Heart right ventricle (tissue), 16 donors: ENCODE data around the gene PBX4. TPM values are rescaled to one million over a fixed set of nuclear protein-coding genes. Genes with fewer than 3 reads are reported as not detected.
A peak's percentile ranks its signal among the peaks of the same experiment; 100 is the strongest.

Experiments used
- ATAC-seq, 8 donors: fragments of 200-7000 bp; cut with Tn5 transposase; one replicate each; pipeline ENCODE4 v1.9.1; 2020; ENCODE audit warnings: mild to moderate bottlenecking in 8 of 8, moderate library complexity in 8 of 8, moderate number of reproducible peaks in 1 of 8
- DNase-seq, 2 donors: peaks; one replicate each; pipeline ENCODE4 v3.0.0-alpha.2; 2020
- H3K27ac ChIP-seq, 10 donors: fragments of 200-600 bp; sonication (generic) in 2 of 10; one replicate each; pipeline versions ENCODE4 v1.5.0 to v1.8.0; 2020 to 2022; ENCODE audit warnings: mild to moderate bottlenecking in 3 of 10
- H3K27me3 ChIP-seq, 7 donors: fragments of 200-600 bp; one replicate each; pipeline ENCODE4 v1.8.0; 2021 to 2022; ENCODE audit warnings: mild to moderate bottlenecking in 2 of 7
- H3K36me3 ChIP-seq, 9 donors: fragments of 200-600 bp; sonication (generic) in 1 of 9; one replicate each; pipeline versions ENCODE4 v1.5.0 to v1.8.0; 2020 to 2022; ENCODE audit warnings: mild to moderate bottlenecking in 2 of 9
- H3K4me1 ChIP-seq, 9 donors: fragments of 200-600 bp; sonication (generic) in 1 of 9; one replicate each; pipeline versions ENCODE4 v1.5.0 to v1.8.0; 2020 to 2022; ENCODE audit warnings: mild to moderate bottlenecking in 4 of 9
- H3K4me3 ChIP-seq, 10 donors: fragments of 200-600 bp; sonication (generic) in 2 of 10; one replicate each; pipeline versions ENCODE4 v1.5.0 to v1.8.0; 2020 to 2022; ENCODE audit warnings: mild to moderate bottlenecking in 7 of 10, moderate library complexity in 2 of 10
- H3K9me3 ChIP-seq, 11 donors: fragments of 200-600 bp in 10 of 11; sonication (generic) in 2 of 11; one replicate each; pipeline versions ENCODE4 v1.5.0 to v1.8.0; 2013 to 2022; ENCODE audit warnings: mild to moderate bottlenecking in 2 of 11, control low read depth in 1 of 11, moderate library complexity in 1 of 11
- WGBS, 2 donors: extraction: QIAGEN DNeasy Blood & Tissue Kit; methylation state at CpG; one replicate each; pipeline ENCODE4 v1.1.7; 2013; ENCODE audit warnings: inconsistent platforms in 1 of 2; 5-methylcytosine and 5-hydroxymethylcytosine counted together
- intact Hi-C, 10 donors: fragments of 100-400 bp; cut with DNase I; formaldehyde crosslinking; loops; one replicate each; pipeline versions ENCODE4 v1.11.1 to v1.14.2; 2022
- polyA plus RNA-seq, 2 donors: library from polyadenylated mRNA; stranded (reverse); fragments of 200-250 nt; gene quantifications; one replicate each; pipeline ENCODE4 v1.2.3, GENCODE V29; 2013
- total RNA-seq, 10 donors: library from RNA; stranded (reverse); fragmentation: NEBNext Ultra II Directional in 3 of 10; extraction: Animal tissue kit (Norgen Biotek cat#: 25700) in 3 of 10; gene quantifications; one replicate each; pipeline versions ENCODE4 v1.2.1 to v1.2.4, GENCODE V29; 2021 to 2023
- TF ChIP-seq, protein P1 (sequence below), 9 donors: fragments of 200-600 bp; sonication (generic) in 2 of 9; IDR thresholded peaks; one replicate each; pipeline versions ENCODE4 v1.5.0 to v1.8.0; 2021 to 2022; ENCODE audit warnings: antibody characterized with exemption in 9 of 9, mild to moderate bottlenecking in 5 of 9, moderate library complexity in 1 of 9
- donor health status: Arrhythmogenic right ventricular cardiomyopathy.
- donor health status: ischemic (EF 13 %, LVEDD 7.1; RV severe dilation, severe dysfunction).
- donor health status: healthy with polysubstance abuse.
- donor health status: DM: no; HTN: yes; CAD: no.
- donor health status: DM: no; HTN: no; CAD: no.
- donor health status: ischemic (EF 25% LVEDD 6.9; RV normal size, moderate dysfunction).
- donor health status: ischemic (EF 25% LVEDD 5.7; RV mildly dilated, moderate dysfunction).
- donor health status: healthy.
- donor health status: DM: yes; HTN: yes; CAD: no.
- donor health status: Ischemic cardiomyopathy.
- donor health status: ischemic (EF 35%, LVEDD 5.7; RV mildly dilated, moderate dysfunction).
- donor health status: nonischemic (EF 11% LVEDD 7.7; RV severe dilation, severe dysfunction).
- donor health status: DM: yes; HTN: yes; CAD: no.
- donor health status: PGD.
- donor health status: ischemic (EF 29% LVEDD 5.4; RV normal size, mild dysfunction).
- donor health status: nonischemic (EF 23%, LVEDD 6.1; RV moderate dilation, normal function).

The PBX4 gene
- total and polyA plus RNA-seq, 12 donors: 0.06 to 1.2 (median 0.36) TPM; not detected in 7

DNA sequence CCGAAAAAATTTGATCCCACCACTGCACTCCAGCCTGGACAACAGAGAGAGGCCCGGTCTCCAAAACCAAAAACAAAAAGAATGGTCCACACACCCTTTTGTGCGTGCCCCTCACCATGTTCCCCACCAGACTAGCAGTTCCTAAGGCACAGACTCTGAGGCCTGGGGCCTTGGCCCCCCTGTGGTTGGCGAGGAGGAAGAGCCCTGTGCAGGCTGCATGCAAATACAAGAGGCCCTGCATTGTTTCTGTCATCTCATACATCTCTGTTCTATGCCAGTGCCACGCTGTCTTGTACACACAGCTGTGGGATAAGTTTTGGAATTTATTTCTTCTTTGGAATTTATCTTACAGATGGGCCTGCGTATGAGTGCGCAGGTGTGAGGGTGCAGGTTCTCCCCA is 94.4 kb downstream of the PBX4 start:
- WGBS, 2 donors: 90 to 92% methylated on average over 7 of the region's 7 CpGs
- no peaks in the 10 kb centered on the region for H3K27me3 ChIP-seq
- H3K4me3 ChIP-seq: no peak overlapping the region
- H3K36me3 ChIP-seq: peaks cover 0 to 76% (median 0%) of the 10 kb centered on the region in 9 donors
- no peak for ATAC-seq
- no peak overlapping the region for H3K27ac ChIP-seq
- H3K4me1 ChIP-seq: peaks cover 0 to 53% (median 13%) of the 10 kb centered on the region in 9 donors
- DNase-seq: no peak
- intact Hi-C loops: no loop called here
- TF ChIP-seq, protein P1, sequence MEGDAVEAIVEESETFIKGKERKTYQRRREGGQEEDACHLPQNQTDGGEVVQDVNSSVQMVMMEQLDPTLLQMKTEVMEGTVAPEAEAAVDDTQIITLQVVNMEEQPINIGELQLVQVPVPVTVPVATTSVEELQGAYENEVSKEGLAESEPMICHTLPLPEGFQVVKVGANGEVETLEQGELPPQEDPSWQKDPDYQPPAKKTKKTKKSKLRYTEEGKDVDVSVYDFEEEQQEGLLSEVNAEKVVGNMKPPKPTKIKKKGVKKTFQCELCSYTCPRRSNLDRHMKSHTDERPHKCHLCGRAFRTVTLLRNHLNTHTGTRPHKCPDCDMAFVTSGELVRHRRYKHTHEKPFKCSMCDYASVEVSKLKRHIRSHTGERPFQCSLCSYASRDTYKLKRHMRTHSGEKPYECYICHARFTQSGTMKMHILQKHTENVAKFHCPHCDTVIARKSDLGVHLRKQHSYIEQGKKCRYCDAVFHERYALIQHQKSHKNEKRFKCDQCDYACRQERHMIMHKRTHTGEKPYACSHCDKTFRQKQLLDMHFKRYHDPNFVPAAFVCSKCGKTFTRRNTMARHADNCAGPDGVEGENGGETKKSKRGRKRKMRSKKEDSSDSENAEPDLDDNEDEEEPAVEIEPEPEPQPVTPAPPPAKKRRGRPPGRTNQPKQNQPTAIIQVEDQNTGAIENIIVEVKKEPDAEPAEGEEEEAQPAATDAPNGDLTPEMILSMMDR (IDR thresholded peaks at IDR 0.05): no peak
- no peaks in the 10 kb centered on the region for H3K9me3 ChIP-seq

DNA sequence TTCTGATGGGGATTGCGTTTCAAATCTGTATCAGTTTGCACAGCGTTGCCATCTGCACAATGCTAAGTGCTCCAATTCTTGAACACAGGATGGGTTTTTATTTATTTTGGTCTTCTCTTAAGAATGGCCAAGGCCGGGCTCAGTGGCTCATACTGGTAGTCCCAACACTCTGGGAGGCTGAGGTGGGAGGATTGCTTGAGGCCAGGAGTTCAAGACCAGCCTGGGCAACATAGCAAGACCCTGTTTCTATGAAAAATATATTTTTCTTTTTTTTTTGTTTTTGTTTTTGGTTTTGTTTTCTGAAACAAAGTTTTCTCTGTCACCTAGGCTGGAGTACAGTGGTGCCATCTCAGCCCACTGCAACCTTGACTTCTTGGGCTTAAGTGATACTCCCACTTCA is 95.3 kb downstream of the PBX4 start:
- WGBS, 2 donors: 88 to 89% methylated on average over 3 of the region's 3 CpGs

DNA sequence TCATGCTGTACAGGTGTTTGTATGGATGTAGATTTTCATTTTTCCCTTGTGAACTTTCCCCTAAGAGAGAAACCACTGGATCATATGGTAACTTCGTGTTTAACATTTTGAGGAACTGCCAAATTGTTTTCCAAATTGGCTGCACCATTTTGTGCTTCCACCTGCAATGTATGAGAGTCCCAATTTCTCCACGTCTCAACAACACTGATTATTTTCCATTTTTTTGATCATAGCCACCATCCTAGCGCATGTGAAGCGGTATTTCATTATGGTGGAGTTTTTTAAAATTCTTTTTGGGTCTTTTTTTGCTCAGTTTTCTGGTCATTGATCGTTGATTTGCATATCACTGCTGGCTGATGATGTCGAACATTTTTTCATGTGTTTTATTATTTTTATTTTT is 97.5 kb downstream of the PBX4 start:
- H3K36me3 ChIP-seq: peaks cover 0 to 54% (median 0%) of the 10 kb centered on the region in 9 donors
- no peak for DNase-seq
- no peak for ATAC-seq
- H3K4me3 ChIP-seq: no peak overlapping the region
- intact Hi-C loops: no loop called here
- no peaks in the 10 kb centered on the region for H3K27me3 ChIP-seq
- H3K27ac ChIP-seq: no peak overlapping the region
- WGBS, 2 donors: 76% methylated on average over 6 of the region's 6 CpGs
- no peaks in the 10 kb centered on the region for H3K9me3 ChIP-seq
- TF ChIP-seq, protein P1 (IDR thresholded peaks at IDR 0.05): no peak
- peaks cover 0 to 57% (median 28%) of the 10 kb centered on the region in 9 donors for H3K4me1 ChIP-seq

More for the DNA sequence above, 95.3 kb downstream of the PBX4 start:
- Histone ChIP-seq H3K27me3 (no peaks in the 10 kb centered on the region), H3K27ac (no peak overlapping the region), H3K4me3 (no peak overlapping the region), H3K4me1 (peaks cover 0 to 50% (median 14%) of the 10 kb centered on the region in 9 donors), H3K36me3 (peaks cover 0 to 72% (median 0%) of the 10 kb centered on the region in 9 donors), H3K9me3 (no peaks in the 10 kb centered on the region)
- intact Hi-C loops: no loop called here
- ATAC-seq: no peak
- TF ChIP-seq, protein P1 (IDR thresholded peaks at IDR 0.05): no peak
- no peak for DNase-seq

DNA sequence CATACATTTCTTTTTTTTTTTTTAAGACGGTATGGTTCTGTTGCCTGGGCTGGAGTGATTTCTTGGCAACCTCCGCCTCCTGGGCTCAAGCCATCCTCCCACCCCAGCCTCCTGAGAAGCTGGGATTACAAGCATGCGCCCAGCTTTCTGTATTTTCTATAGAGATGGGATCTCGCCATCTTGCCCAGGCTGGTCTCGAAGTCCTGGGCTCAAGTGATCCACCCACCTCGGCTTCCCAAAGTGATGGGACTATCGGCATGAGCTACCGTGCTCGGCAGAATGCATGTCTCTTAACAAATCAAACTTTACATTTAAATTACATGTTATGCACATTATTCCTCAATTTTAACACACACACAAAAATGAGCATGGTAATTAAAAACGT is 101.3 kb downstream of the PBX4 start:
- Histone ChIP-seq H3K27me3 (no peaks in the 10 kb centered on the region), H3K9me3 (peaks cover 0 to 12% (median 0%) of the 10 kb centered on the region in 11 donors), H3K27ac (peak overlapping the region in 1 of 10 donors; percentile 93), H3K4me1 (peaks cover 5 to 52% (median 32%) of the 10 kb centered on the region in 9 donors), H3K4me3 (peak overlapping the region in 9 of 10 donors; percentile 56 to 97 (median 91)), H3K36me3 (peaks cover 0 to 34% (median 0%) of the 10 kb centered on the region in 9 donors)
- TF ChIP-seq, protein P1 (IDR thresholded peaks at IDR 0.05): no peak
- WGBS, 2 donors: 79 to 81% methylated on average over 10 of the region's 10 CpGs
- DNase-seq: no peak
- ATAC-seq: no peak
- intact Hi-C loops: no loop called here
